ENCODE data around the gene FAM180A.

The FAM180A gene

DNA sequence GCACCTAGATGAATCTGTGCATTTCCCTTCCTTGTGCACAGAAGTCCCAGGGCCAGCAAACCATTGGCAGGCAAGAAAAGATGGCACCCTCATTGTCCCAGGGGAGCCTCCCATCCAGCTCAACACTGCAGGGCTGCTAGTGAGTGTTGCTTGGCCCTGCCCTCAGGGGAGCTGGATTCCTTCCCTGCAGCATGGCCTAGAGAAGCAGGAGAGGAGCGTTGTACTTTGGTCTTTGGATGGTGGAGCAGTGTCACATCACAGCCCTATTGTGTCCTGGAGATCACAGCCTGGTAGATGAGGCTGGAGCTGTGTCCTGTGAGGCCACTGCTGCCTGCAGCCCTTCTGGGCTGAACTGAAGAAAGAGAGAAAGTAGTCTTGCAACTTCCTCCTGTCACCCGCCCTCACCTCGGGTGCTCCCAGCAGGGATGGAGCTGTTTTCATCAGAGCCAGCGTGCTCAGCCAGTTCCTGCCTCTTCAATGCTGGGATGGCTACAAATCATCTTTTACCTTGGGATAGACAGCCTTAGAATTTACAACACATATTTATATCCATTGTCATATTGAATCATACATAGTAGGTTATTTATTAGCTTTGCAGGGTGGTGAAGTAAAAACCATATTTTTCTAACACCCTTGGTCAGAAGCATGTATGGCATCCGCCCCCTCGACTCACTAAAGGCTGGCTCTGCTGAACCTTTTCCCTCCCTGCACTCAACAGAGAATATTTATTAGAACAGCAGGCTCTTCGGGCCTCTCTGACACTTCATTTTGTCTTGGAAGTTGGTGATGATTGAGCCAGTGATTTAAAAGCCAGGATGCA is 43.1 kb upstream of the FAM180A start:
- H3K4me3 ChIP-seq (ENCODE audit: low read depth, low read length): no peak overlapping the region
- TF ChIP-seq, protein P1, sequence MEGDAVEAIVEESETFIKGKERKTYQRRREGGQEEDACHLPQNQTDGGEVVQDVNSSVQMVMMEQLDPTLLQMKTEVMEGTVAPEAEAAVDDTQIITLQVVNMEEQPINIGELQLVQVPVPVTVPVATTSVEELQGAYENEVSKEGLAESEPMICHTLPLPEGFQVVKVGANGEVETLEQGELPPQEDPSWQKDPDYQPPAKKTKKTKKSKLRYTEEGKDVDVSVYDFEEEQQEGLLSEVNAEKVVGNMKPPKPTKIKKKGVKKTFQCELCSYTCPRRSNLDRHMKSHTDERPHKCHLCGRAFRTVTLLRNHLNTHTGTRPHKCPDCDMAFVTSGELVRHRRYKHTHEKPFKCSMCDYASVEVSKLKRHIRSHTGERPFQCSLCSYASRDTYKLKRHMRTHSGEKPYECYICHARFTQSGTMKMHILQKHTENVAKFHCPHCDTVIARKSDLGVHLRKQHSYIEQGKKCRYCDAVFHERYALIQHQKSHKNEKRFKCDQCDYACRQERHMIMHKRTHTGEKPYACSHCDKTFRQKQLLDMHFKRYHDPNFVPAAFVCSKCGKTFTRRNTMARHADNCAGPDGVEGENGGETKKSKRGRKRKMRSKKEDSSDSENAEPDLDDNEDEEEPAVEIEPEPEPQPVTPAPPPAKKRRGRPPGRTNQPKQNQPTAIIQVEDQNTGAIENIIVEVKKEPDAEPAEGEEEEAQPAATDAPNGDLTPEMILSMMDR (IDR thresholded peaks at IDR 0.05; ENCODE audit: low read depth, low read length): no peak
- in situ Hi-C loops (cut with HindIII; ENCODE audit: low sequenced_read_pairs): no loop called here
- no peak for DNase-seq (ENCODE audit: low read depth, low spot score)

DNA sequence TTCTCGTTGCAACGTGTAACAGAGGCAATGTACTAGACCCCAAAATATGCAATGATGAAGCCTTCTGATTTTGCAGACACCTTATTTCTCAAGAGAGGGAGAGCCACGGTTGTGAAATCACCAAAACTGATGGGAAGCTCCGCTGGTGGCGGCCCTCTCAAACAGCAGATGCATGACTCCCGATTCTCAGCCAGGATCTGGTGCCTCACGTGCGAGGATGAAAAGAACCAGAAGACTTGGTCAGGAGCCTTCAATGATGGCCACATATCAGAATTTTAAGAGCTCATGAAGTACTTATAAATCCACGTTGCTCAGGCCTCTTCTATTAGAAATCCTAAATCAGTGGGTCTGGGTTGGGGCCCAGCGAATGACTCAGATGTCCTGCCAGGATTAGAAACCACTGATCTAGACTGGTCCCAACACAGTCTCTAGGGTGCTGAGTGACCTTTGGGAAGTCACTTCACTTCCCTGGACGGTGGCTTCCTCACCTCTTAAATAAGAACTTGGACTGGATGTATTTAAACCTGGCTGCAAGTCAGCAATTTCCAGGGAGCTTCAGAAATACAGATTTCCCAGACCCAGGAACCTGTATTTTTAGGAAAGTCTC is 41.9 kb upstream of the FAM180A start:
- no peak overlapping the region for H3K4me3 ChIP-seq (ENCODE audit: low read depth, low read length)
- TF ChIP-seq, protein P1 (IDR thresholded peaks at IDR 0.05; ENCODE audit: low read depth, low read length): no peak
- in situ Hi-C loops (cut with HindIII; ENCODE audit: low sequenced_read_pairs): no loop called here
- no peak for DNase-seq (ENCODE audit: low read depth, low spot score)

GRCh38 chr7:135789956-135790355 is 41.3 kb upstream of the FAM180A start:
- TF ChIP-seq, protein P1 (IDR thresholded peaks at IDR 0.05; ENCODE audit: low read depth, low read length): no peak
- H3K4me3 ChIP-seq (ENCODE audit: low read depth, low read length): no peak overlapping the region
- in situ Hi-C loops (cut with HindIII; ENCODE audit: low sequenced_read_pairs): no loop called here
- DNase-seq (ENCODE audit: low read depth, low spot score): no peak

DNA sequence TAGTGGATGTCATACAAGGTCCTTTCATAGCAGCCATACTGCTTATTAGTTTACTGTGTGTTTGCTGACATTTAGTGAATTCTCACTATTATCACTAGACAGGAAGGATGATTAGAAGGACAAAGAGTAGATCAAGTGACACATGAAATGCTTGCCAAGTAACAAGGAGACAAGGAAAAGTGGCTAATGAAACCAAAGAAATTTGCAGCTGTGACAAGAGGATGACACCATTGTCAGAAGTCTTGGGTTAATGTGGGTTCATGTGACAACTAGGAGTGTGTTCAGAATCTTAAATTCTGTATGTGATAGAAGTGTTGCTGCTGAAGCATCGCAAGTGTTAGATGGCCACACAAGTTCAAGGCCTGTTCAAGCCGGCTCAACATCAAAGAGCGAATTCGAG is 40.8 kb upstream of the FAM180A start:
- in situ Hi-C loops (cut with HindIII; ENCODE audit: low sequenced_read_pairs): no loop called here
- no peak overlapping the region for H3K4me3 ChIP-seq (ENCODE audit: low read depth, low read length)
- DNase-seq (ENCODE audit: low read depth, low spot score): no peak
- TF ChIP-seq, protein P1 (IDR thresholded peaks at IDR 0.05; ENCODE audit: low read depth, low read length): no peak

GRCh38 chr7:135786911-135787310 is 38.3 kb upstream of the FAM180A start:
- DNase-seq (ENCODE audit: low read depth, low spot score): no peak
- in situ Hi-C loops (cut with HindIII; ENCODE audit: low sequenced_read_pairs): no loop called here
- TF ChIP-seq, protein P1 (IDR thresholded peaks at IDR 0.05; ENCODE audit: low read depth, low read length): no peak
- no peak overlapping the region for H3K4me3 ChIP-seq (ENCODE audit: low read depth, low read length)

DNA sequence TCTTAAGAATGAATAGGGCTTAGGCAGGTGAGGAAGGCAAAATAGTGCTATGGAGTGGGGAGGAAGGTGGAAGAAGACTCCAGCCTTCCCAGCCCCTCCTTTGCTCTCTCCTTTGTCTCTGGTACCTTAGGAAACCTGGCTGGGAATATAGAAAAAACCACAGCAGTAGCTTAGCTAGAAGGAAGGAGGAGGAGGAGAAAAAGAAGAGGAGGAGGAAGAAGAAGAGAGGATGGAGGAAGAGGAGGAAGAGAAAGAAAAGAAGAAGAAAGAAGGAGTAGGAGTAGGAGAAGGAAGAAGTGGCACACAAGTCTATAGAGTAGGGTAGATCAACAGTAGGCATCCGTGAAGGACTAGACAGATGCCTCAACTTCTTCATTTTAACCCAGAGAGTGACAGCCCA is 36.5 kb upstream of the FAM180A start:
- no peak for DNase-seq (ENCODE audit: low read depth, low spot score)
- no peak overlapping the region for H3K4me3 ChIP-seq (ENCODE audit: low read depth, low read length)
- in situ Hi-C loops (cut with HindIII; ENCODE audit: low sequenced_read_pairs): no loop called here
- TF ChIP-seq, protein P1 (IDR thresholded peaks at IDR 0.05; ENCODE audit: low read depth, low read length): no peak
